ENCODE data around the gene CHRNG. TPM values are rescaled to one million over a fixed set of nuclear protein-coding genes. Genes with fewer than 3 reads are reported as not detected.
"Not testable (repeated sequence)": the region's sequence is repeated elsewhere in the genome, so short reads cannot be mapped to it uniquely, and the experiment has no call there.

Gene CHRNG
- total RNA-seq, 4 donors from 2014 or later: not detected

- no peaks in the 10 kb centered on the region for H3K27me3 ChIP-seq
- H3K9me3 ChIP-seq: no peaks in the 10 kb centered on the region
- H3K36me3 ChIP-seq: no peaks in the 10 kb centered on the region
- H3K4me1 ChIP-seq: no peaks in the 10 kb centered on the region
- no peak overlapping the region for H3K27ac ChIP-seq
- no peak for DNase-seq
- intact Hi-C loops (cut with DNase I; ENCODE audit: low total_unique reads): no loop called here
- no peak overlapping the region for H3K4me3 ChIP-seq
- no peak for TF ChIP-seq CTCF (IDR thresholded peaks at IDR 0.05)
Observed at GRCh38 chr2:232569541-232569940, 30.0 kb downstream of the CHRNG start.

- H3K27me3 ChIP-seq; H3K4me1 ChIP-seq; H3K4me3 ChIP-seq; intact Hi-C loops (cut with DNase I; ENCODE audit: low total_unique reads); H3K27ac ChIP-seq; H3K36me3 ChIP-seq; DNase-seq; H3K9me3 ChIP-seq: not testable (repeated sequence)
Observed at GRCh38 chr2:232570481-232570880, 31.0 kb downstream of the CHRNG start.

GRCh38 chr2:232571026-232571474, 31.6 kb downstream of the CHRNG start:
- Histone ChIP-seq H3K36me3 (no peaks in the 10 kb centered on the region), H3K27ac (no peak overlapping the region), H3K4me1 (no peaks in the 10 kb centered on the region), H3K9me3 (no peaks in the 10 kb centered on the region), H3K27me3 (no peaks in the 10 kb centered on the region), H3K4me3 (no peak overlapping the region)
- no peak for DNase-seq
- intact Hi-C loops (cut with DNase I; ENCODE audit: low total_unique reads): no loop called here
- no peak for TF ChIP-seq POLR2A (IDR thresholded peaks at IDR 0.05)
- TF ChIP-seq CTCF (IDR thresholded peaks at IDR 0.05): no peak

GRCh38 chr2:232573042-232573441, 33.5 kb downstream of the CHRNG start:
- Histone ChIP-seq H3K27me3 (no peaks in the 10 kb centered on the region), H3K27ac (no peak overlapping the region), H3K9me3 (no peaks in the 10 kb centered on the region), H3K4me3 (no peak overlapping the region), H3K36me3 (no peaks in the 10 kb centered on the region), H3K4me1 (no peaks in the 10 kb centered on the region)
- no peak for TF ChIP-seq CTCF (IDR thresholded peaks at IDR 0.05)
- no peak for TF ChIP-seq POLR2A (IDR thresholded peaks at IDR 0.05)
- intact Hi-C loops (cut with DNase I; ENCODE audit: low total_unique reads): no loop called here
- no peak for DNase-seq

- Histone ChIP-seq H3K27me3 (no peaks in the 10 kb centered on the region), H3K4me3 (no peak overlapping the region), H3K27ac (no peak overlapping the region), H3K36me3 (no peaks in the 10 kb centered on the region), H3K4me1 (no peaks in the 10 kb centered on the region), H3K9me3 (no peaks in the 10 kb centered on the region)
- DNase-seq: no peak
- intact Hi-C loops (cut with DNase I; ENCODE audit: low total_unique reads): no loop called here
- TF ChIP-seq POLR2A (IDR thresholded peaks at IDR 0.05) (no peak), CTCF (IDR thresholded peaks at IDR 0.05) (no peak)
Observed at GRCh38 chr2:232573771-232574435, 34.4 kb downstream of the CHRNG start.

Data from uterus (tissue), 4 donors.